ENCODE results near the gene LPCAT1.
A peak's percentile ranks its signal among the peaks of the same experiment; 100 is the strongest.

LPCAT1 gene

DNA sequence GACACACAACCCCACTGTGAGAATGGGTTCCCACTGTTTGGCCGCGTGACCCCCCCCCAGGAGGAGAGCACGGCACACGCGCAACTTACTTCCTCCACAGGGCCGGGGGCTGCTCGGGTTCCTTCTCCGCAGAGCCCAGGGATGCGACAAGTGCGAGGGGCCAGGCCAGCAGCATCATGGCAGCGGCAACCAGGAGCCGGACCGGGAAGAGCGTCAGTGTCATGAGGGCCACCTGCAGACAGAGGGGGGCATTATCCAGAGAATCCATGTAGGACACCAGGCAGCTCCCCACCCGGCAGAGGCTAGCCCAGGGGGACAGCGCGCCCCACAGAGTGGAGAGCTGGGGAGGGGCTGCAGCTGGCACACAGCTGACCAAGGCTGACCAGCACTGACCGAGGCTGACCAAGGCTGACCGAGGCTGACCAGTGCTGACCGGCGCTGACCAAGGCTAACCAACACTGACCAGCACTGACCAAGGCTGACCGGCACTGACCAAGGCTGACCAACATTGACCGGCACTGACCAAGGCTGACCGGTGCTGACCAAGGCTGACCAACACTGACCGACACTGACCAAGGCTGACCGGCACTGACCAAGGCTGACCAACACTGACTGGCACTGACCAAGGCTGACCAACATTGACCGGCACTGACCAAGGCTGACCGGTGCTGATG lies 22.3 kb downstream of the LPCAT1 start:
- FAIRE-seq (no peak), DNase-seq (ENCODE audit: insufficient read length, low spot score) (no peak)

DNA sequence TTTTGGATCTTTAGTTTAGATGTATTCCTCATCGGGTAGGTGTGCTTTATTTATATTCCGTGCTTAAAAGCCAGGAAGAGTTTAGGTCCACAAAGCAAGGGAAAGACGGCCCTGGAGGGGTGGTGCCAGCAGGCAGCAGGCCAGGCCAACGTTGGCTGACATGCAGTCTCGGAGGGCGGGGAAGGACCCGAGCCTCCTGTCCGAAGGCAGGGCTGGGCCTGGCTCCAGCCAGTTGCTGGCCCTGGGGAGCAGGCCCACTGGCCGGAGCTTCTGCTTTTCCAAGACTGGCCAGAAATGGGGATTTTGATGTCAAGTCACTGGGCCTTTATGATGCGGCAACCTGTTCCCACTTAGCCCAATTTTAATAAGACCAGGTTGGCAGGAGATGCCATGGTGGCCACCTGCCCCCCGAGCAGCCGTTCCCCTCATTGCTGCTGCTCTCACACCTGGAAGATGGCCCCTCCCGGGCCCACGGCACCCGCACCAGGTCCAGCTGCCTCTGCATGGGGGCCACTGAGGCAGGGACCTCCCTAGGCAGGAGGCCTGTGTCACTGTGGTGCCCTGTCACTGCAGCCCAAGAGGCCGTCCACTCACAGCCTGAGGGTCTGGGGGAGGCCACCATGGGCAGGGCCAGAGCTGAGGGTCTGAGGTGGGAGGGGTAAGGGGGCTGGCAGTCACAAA lies 23.2 kb downstream of the LPCAT1 start:
- FAIRE-seq: no peak
- DNase-seq (ENCODE audit: insufficient read length, low spot score): no peak

DNA sequence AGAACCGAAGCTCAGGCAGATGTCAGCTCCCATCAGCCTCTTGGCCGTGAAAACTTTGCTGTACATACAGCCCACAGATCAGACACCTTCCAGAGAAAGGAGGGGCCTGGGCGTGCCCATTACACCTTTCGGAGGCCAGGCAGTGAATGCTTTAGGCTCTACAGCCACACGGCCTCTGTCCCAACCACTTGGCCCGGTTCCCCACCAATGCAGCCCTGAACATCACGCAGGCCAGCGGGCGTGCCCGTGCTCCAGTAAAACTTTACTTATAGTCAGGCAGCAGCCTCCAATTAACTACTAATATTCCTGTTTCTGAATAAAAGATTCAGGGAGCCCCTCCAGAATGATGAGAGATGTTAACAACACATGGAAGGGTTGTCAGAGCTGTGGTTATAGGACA lies 23.9 kb downstream of the LPCAT1 start:
- no peak for DNase-seq (ENCODE audit: insufficient read length, low spot score)
- FAIRE-seq: no peak

DNA sequence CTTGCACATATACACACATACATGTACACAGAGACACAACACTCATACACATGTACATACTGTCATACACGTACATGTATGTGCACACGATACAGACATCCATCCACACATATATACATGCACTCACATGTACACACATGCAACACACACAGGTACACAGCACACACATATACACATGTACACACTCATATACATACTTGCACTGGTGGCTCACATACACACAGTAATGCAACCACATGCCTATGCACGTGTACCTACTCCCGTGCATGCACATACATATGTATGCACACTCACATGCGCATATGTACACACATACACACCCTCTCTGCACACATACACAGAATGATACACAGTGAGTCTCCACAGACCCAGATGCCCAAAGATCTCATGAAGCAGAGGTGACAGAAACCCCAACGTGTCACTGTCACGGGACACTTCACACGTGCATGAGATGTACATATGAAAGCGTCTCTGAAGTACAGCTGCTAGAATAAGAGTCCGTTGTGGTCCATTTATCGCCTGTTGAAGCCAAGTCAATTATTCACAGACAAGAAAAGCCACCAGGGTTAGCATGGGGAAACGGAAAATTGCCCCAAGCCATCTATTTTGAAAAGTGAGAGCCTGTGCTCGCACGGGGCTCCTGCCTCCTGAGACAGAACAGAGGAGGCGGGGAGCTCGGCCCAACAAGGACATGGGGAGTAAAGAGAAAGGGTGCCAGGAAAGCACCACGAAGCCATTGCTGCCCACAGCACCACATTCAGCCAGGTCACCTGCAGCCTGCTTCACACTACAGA lies 24.9 kb downstream of the LPCAT1 start:
- FAIRE-seq (no peak), DNase-seq (ENCODE audit: insufficient read length, low spot score) (no peak)

DNA sequence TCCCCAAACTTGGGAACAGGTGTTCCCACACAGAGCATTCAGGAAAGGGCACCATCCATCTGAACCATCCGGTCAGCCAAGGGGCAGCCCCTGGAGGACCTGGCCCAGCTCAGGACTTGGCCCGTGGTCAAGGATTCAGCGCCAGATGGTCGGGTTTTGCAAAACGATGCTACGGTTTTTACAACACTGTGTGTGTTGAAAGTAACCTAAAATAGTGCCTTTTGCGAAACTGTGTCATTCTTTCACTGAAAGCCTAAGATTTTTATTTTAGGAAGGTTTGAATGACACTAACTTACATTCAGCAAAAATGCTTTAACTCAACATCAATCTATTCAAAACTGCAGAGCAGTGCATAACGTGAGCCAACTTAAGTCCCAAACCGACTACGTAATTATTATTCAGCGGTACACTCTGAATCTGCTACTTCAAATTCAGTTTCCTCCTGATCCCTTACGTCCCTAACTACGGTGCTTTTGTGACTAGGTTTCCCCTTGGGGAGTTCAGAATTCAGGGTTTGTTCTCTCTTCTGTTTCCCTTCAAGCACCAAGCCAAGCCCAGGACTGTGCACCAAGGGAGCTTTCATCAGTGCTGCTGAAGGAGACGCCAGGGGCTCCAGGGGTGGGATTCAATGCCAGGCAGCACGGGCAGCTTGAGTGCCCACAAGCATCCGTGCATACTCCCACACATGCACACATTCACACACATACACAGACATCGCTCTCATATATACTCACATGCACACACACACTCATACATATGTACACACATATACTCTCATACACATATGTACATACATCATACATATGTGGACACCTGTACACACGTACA lies 25.8 kb downstream of the LPCAT1 start:
- FAIRE-seq (peak; percentile 92), DNase-seq (ENCODE audit: insufficient read length, low spot score) (no peak)

DNA sequence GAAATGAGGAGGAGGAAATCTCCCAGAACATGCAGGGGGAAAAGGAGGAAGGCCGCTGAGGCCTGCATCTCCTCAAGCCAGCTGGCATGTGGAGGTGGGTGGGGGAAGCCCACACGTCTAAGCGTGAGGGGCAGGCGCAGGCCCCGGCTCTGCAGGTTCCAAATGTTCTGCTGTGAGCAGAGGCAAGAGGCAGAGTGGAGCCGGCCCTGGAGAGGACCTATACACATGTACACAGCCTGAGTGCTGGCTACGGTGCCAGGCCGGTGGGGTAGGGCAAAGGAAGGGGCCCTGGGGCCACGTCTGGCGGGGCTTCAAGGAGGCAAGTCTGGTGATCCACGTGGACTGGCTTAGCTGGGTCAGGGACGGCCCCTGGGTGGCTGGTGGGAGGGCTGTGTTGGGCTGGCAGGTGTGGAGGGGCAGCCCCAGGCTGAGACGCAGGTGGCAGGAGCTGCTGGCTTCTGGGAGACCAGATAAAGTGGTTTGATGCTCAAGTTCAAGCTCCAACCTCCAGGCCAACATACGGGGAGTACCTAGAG lies 26.4 kb downstream of the LPCAT1 start:
- FAIRE-seq (no peak), DNase-seq (ENCODE audit: insufficient read length, low spot score) (no peak)

DNA sequence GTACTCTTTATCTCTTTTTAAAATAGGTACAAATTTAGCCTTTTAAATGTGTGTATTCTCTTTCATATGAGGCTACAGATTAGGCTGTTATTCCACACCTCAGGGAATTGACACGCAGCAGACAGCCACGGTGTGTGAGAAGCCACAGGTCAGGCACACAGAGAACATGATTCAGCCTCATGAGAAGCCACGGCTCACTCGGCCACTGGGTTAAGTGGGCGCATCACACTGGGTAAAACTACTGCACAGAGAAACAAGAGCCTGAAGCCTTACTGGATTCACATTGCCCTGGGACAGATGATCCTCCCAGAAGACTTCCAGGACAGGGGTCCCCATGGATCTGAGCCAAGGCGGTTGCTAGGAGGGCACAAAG lies 28.2 kb downstream of the LPCAT1 start:
- DNase-seq (ENCODE audit: insufficient read length, low spot score) (no peak), FAIRE-seq (no peak)

DNA sequence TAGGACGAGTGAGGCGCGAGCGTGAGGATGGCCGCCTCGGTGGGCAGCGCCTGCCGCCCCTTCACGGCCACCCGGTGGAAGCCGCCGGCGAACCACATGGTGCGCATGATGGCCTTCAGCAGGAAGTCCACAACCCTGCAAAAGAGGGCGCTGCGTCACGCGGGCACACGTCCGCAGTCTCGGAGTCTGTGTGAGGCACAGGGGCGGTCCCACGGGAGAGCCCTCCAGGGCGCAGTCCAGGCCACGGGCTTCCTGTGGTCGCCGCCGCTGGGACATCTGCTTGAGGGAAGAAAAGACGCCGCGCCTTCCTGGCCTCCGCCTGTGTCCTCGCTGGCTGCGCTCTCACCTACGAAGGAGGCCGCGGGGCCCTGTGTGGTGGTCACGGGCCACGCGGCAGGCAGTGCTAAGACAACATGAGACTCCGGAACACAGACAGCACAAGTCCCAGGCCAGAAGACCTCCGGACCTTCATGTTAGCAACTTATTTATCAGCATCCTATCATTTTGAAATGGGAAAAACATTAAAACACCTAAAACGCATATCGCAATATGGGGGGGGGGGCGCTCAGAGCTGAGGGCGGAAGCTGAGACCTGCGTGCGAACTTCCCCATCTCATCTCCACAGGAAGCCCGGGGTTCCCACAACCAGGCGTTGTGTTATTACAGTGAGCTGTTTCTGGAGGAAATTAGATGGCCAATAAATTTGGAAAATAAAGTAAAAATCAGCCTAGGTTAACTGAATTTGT lies 28.8 kb downstream of the LPCAT1 start:
- FAIRE-seq (no peak), DNase-seq (ENCODE audit: insufficient read length, low spot score) (no peak)

DNA sequence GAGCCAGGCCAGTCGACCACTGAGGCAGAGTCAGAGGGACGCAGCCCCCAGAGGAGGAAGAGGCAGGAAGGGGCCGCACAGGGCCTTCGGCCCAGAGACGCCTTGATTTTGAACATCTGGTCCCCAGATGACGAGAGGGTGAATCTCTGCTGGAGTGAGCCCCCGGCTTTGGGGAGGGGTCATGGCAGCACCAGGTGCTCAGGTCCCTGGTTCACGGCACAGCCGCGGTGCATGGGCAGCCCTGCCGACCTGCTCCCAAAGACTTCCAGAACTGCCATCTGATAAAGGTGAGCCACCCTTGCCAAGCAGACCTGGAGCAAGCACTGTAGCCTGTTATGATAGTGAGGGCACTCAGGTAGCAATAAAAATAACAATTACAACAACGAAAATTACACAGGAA lies 29.8 kb downstream of the LPCAT1 start:
- FAIRE-seq (no peak), DNase-seq (ENCODE audit: insufficient read length, low spot score) (no peak)

DNA sequence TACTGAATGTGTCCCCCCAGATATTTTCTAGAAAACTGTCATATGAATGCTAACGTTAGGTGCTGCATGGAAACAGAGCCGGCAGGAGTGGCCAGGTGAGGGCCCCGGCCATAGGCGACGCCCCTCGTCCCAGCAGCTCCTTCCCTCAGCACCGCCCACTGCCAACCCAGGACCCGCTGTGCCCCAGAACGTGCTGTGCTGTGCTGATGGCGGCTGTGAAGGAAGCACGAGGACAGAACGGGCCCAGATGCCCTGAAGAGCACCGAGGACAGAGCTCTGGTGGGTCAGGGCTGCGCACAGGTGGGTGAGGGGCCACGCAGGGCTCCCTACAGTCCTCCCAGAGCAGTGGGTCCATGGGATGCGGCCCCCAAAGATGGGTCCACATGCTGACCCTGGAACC lies 30.3 kb downstream of the LPCAT1 start:
- DNase-seq (ENCODE audit: insufficient read length, low spot score): no peak
- no peak for FAIRE-seq

DNA sequence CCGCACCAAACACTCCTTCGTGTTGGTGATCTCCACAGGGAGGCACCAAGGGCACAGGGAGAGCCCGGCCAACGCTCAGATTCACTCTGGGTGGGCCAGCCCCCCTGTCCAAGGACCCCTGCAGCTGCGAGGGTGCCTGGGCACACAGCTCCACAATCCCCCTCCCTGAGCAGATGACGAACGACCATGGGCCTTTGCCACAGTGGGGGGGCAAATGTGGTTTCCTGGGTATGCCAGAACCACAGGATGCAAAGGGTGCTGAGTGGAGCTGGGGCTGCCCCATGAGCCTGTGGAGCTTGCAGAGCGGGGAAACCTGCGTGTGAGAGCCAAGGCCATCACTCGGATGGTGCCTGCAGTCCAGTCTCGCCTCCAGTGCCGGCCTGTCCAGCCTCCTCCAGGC lies 31.0 kb downstream of the LPCAT1 start:
- no peak for FAIRE-seq
- DNase-seq (ENCODE audit: insufficient read length, low spot score): no peak

DNA sequence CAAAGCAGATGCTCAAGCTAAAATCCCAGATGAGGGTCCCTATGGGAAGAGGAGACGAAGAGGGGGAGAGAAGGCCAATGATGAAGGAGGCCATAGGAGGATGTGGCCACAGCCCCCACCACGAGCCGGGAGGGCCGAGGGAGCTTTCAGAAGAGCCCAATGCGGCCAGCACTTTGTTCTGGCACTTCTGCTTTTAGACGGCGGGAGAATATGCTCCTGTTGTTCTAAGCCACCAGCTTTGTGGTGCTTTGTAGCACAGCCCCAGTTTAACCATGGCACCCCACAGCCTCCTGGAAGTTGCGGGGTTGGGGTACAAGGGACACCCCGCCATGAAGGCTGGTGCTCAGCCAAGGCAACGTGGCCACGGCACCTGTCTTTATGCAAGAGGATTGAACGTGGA lies 33.4 kb downstream of the LPCAT1 start:
- FAIRE-seq: no peak
- DNase-seq (ENCODE audit: insufficient read length, low spot score): no peak

DNA sequence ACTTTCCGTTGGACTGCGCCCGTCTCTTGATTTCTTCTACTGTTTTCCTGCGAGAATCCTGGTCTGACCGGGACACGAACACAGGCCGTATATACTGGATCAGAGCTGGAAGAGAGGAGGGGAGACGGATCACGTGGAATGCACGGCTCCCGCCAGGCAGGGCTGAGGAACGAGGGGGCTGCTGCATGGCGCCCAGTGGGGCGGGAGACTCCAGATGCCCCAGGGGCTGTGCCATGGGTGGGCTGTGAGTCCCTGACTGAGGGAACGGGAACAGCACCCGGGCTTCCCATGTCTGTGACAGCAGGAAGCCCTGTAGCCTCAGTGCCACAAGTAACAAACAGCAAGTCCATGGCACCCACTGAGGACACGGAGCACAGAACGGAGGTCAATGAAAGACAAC lies 34.0 kb downstream of the LPCAT1 start:
- DNase-seq (ENCODE audit: insufficient read length, low spot score) (no peak), FAIRE-seq (no peak)

DNA sequence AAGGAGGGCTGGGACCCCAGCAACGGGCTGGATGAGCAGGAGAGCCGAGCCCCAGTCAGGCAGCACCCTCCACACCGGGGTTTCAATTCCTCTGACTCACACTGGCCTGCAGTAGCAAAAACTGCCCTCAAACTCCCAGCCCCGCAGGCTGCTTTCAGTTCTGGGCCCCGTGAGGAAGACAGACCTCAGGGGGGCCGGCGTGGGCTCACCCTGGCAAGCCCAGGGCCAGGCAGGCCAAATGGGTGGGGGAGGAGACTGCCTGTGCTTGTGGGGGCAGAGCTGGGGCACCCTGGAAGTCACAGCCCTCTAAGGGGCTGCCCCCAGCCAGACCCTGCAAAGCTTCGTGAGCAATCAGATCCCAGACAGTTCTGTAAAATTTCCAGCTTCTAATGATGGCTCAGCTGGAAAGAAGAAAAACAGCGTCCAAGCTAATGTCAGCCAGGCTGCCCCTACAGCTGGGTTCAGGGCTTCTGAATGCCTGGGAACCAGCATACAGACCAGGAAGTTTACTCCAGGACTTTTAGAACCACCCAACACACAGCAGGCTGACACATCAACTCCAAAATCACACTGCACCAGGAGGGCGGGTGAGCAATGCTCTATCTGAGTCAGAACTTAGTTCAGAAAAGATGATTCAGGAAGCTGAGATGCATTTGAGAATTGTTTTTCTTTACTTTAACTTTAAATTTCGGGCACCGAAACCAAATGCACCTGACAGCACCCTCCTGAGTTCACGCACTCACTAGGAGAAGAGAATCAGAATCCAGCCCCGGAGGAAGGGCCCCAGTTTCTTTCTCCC lies 34.7 kb downstream of the LPCAT1 start:
- DNase-seq (ENCODE audit: insufficient read length, low spot score) (no peak), FAIRE-seq (no peak)

DNA sequence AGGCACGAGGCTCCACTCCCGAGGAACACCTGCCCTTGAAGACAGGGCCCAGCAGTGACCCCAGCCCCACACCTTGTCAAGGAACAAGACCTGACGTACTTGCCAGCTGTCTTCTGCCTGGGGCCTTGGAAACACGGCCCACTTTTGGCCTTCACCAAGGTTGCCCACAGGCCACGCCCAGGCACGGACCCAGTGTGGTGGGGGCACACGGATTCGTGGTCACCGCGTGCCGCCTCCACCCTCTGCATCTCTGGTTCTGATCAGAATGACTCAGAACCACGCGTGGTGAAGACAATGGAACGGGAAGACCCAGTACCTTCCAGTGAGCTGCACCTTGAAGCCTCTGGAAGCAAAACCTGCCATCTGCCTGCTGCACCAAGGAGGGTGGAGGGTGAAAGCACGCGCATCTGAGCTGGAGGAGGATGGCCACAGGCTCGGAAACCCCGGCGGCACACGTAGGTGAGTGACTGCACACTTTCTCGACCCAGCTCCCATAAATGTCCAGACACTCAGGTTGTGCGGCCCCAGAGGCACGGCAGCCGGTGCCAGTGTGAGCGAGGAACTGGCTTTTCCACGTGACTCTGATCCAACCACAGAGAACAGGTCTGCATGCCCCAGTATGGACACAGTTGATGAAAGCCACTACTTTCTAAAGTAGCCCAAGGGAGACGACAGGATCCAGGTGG lies 36.5 kb downstream of the LPCAT1 start:
- DNase-seq (ENCODE audit: insufficient read length, low spot score): no peak
- no peak for FAIRE-seq

DNA sequence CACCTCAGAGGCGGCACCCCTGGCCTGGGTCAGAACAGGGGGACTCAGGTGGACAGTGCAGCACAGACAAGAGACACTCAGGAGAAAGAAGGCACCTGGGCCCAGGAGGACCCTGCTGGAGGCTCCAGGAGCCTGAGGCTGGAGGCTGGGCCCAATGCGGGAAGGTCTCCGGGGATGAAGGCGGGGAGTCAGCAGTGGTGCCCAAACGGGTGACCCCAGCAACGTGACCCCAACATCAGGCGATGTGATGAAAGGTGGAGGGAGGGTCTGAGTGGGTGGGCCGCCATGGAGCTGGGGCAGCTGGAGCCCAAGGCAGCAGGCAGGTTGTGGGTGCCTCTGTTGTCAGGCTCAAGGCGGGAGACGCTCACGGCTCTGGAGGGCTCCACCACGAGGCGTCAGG lies 37.5 kb downstream of the LPCAT1 start:
- FAIRE-seq: no peak
- no peak for DNase-seq (ENCODE audit: insufficient read length, low spot score)

DNA sequence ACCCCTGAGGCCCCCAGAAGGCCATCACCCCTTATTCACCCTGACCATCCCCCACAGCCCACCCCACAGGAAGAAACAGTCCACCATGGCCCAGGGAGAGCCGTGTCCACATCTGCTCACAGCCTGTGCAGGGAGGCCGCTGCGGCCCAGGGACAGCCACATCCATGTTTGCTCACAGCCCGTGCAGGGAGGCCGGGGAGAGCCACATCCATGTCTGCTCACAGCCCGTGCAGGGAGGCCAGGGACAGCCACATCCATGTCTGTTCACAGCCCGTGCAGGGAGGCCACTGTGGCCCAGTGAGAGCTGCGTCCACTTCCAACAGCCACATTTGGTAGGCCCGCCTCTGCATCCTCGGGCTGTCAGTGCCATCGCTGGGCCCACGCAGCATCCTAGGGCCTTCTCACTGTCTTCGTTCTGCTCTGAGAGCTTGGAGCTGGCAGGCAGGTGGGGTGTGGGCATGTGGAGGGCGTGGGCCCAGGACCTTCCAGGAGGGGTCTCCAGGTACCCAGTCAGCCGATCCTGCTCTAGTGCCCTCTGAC lies 38.1 kb downstream of the LPCAT1 start:
- no peak for DNase-seq (ENCODE audit: insufficient read length, low spot score)
- FAIRE-seq: no peak

DNA sequence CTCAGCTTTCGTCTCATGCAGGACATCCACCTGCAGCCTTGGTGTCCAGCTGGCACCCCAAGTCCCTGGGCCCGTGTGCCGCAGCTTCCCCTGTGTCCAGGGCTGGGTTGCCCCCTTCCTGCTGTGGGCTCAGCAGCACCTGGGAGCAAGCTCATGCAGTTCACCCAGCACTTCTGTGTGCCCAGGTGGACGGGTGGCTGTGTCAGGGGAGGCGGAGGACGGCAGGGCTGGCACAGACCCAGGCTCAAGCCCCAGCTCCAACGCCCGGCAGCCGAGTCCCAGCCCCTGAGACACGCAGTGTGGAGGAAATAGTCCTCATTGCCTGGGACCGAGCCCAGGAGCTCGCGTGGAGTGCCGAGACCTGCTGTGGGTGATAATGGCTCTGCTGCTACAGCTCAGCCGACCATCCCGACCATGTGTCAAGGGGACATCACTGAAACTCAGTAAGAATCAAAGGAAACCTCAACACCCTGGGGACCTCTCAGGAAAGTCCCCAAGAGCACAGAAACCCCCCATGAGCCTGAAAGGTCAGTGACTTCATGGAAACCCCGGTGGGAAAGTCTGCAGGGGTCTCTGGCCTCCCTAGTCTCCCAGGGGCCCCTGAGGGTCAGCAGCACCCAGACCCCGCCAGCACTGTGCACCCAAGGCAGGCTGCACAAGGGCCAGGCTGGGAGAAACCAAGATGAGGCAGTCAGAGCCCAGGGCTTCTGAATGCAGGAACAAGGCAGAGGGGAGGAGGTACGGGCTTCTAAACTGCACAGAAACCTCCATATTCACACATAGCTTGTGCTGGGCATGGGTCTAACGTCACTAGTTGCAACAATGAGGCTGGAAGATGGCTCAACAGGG lies 38.8 kb downstream of the LPCAT1 start:
- DNase-seq (ENCODE audit: insufficient read length, low spot score) (no peak), FAIRE-seq (no peak)

Measured in HTR-8/SVneo (cell line).